ENCODE results near the gene MRPL52. TPM values are rescaled to one million over a fixed set of nuclear protein-coding genes. Genes with fewer than 3 reads are reported as not detected.

Gene MRPL52
- total and polyA plus RNA-seq, 7 experiments from 2014 or later: 32.9 to 189 (median 58.5) TPM

GRCh38 chr14:22882064-22882463, 52.4 kb downstream of the MRPL52 start:
- H3K36me3 ChIP-seq (ENCODE audit: control insufficient read depth in 2 of 3, insufficient read depth in 3 of 3, low read length in 3 of 3): peaks cover 6 to 27% (median 8%) of the 10 kb centered on the region in 3 experiments
- peaks cover 6 to 24% of the 10 kb centered on the region in 2 donors for H3K4me1 ChIP-seq (ENCODE audit: control insufficient read depth in 2 of 2, insufficient read depth in 2 of 2, low read length in 2 of 2)
- no peak overlapping the region for H3K4me3 Mint-ChIP-seq
- H3K4me3 ChIP-seq (ENCODE audit: low read length): no peak overlapping the region
- intact Hi-C loops (cut with micrococcal nuclease): no loop called here
- ChIA-PET CTCF (interaction anchor here (1.1 to 8.0 kb wide), 5 partner anchors 9 to 312 kb away, joined by 3 to 75 read pairs (median 3); partner anchors contain the start of gene LRP10), POLR2A (interaction anchor here (1.2 to 10.6 kb wide), 13 partner anchors 9 to 194 kb away, joined by 3 to 145 read pairs (median 4); partner anchors contain the start of genes LRP10, PRMT5 and RBM23)
- no peaks in the 10 kb centered on the region for H3K9me3 Mint-ChIP-seq
- H3K4me1 Mint-ChIP-seq: peaks cover 14 to 54% (median 48%) of the 10 kb centered on the region in 7 donors
- peaks cover 0 to 18% (median 0%) of the 10 kb centered on the region in 5 donors for H3K27me3 Mint-ChIP-seq
- no peaks in the 10 kb centered on the region for H3K27me3 ChIP-seq (ENCODE audit: control insufficient read depth in 2 of 2, insufficient read depth in 2 of 2, low read length in 2 of 2)
- H3K27ac ChIP-seq (ENCODE audit: low read depth, low read length): peak overlapping the region; percentile 58
- H3K36me3 Mint-ChIP-seq: peaks cover 5 to 19% (median 9%) of the 10 kb centered on the region in 5 donors
- ATAC-seq (no peak), DNase-seq (no peak)
- no peaks in the 10 kb centered on the region for H3K9me3 ChIP-seq (ENCODE audit: control insufficient read depth in 2 of 3, low read length in 3 of 3)
- peak overlapping the region in 7 of 9 donors; percentile 2 to 87 (median 72) for H3K27ac Mint-ChIP-seq

DNA sequence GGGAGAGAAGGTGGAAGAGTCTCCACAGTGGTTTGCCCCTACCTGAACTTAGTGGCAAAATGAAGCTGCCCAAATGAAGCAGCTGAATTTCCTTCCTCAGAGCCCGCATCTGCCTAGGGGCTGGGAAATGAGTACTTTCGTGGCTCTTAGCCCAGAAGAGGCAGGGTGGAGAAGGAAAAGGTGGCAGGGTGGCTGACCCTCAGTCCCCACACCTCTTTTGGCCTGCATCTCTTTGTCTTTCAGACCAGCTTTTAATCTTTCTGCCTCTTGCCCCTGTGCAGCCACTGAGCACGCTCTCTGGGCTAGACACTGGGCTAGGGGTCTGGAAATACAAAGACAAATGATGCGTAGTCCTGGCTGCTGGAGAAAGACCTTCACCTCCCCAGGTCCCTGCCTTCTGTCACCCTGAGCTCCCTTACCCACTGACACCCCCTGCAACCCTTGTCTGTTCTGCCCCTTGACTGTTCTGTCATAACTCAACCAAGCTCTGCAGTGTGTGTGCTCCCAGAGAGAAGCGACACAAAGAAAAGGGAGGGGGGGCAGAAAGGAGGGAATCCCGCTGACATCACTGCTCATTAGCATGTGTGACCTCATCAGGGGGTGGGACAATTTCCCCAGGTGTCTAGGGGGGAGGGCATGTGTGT, 53.0 kb downstream of the MRPL52 start:
- H3K27ac ChIP-seq (ENCODE audit: low read depth, low read length): peak overlapping the region; percentile 58
- DNase-seq: peak in 5 of 9 donors; percentile 12 to 82 (median 37)
- peaks cover 5 to 16% (median 9%) of the 10 kb centered on the region in 5 donors for H3K36me3 Mint-ChIP-seq
- peaks cover 0 to 21% (median 0%) of the 10 kb centered on the region in 5 donors for H3K27me3 Mint-ChIP-seq
- ChIA-PET CTCF (interaction anchor here (0.8 to 8.0 kb wide), 6 partner anchors 10 to 30 kb away, joined by 3 to 75 read pairs (median 3); partner anchors contain the start of gene LRP10), POLR2A (interaction anchor here (0.7 to 10.6 kb wide), 14 partner anchors 10 to 1618 kb away, joined by 3 to 145 read pairs (median 4); partner anchors contain the start of genes LRP10, PRMT5 and RBM23)
- ATAC-seq: peak; percentile 32
- peaks cover 20 to 60% (median 53%) of the 10 kb centered on the region in 7 donors for H3K4me1 Mint-ChIP-seq
- no peaks in the 10 kb centered on the region for H3K9me3 Mint-ChIP-seq
- intact Hi-C loops (cut with micrococcal nuclease): no loop called here
- H3K27ac Mint-ChIP-seq: peak overlapping the region in 8 of 9 donors; percentile 53 to 87 (median 66)
- no peaks in the 10 kb centered on the region for H3K9me3 ChIP-seq (ENCODE audit: control insufficient read depth in 2 of 3, low read length in 3 of 3)
- peak overlapping the region in 3 of 10 donors; percentile 18 to 44 (median 36) for H3K4me3 Mint-ChIP-seq
- no peak overlapping the region for H3K4me3 ChIP-seq (ENCODE audit: low read length)
- H3K36me3 ChIP-seq (ENCODE audit: control insufficient read depth in 2 of 3, insufficient read depth in 3 of 3, low read length in 3 of 3): peaks cover 1 to 21% (median 4%) of the 10 kb centered on the region in 3 experiments
- H3K27me3 ChIP-seq (ENCODE audit: control insufficient read depth in 2 of 2, insufficient read depth in 2 of 2, low read length in 2 of 2): no peaks in the 10 kb centered on the region
- H3K4me1 ChIP-seq (ENCODE audit: control insufficient read depth in 2 of 2, insufficient read depth in 2 of 2, low read length in 2 of 2): peaks cover 12 to 29% of the 10 kb centered on the region in 2 donors

GRCh38 chr14:22883173-22883976, 53.7 kb downstream of the MRPL52 start, which contains the start of gene REM2:
Gene REM2 (plus strand): TSS chr14:22883222. CDS start chr14:22883288, 66 bp downstream.
- ChIA-PET POLR2A (interaction anchor here (0.7 to 10.6 kb wide), 10 partner anchors 11 to 1619 kb away, joined by 3 to 145 read pairs (median 5); partner anchors contain the start of genes HAUS4, LRP10, PRMT5 and RBM23), CTCF (interaction anchor here (0.8 to 8.0 kb wide), 5 partner anchors 11 to 31 kb away, joined by 3 to 75 read pairs (median 3); partner anchors contain the start of gene LRP10)
- H3K4me1 ChIP-seq (ENCODE audit: control insufficient read depth in 2 of 2, insufficient read depth in 2 of 2, low read length in 2 of 2): peaks cover 16 to 36% of the 10 kb centered on the region in 2 donors
- no peaks in the 10 kb centered on the region for H3K27me3 ChIP-seq (ENCODE audit: control insufficient read depth in 2 of 2, insufficient read depth in 2 of 2, low read length in 2 of 2)
- no peak for DNase-seq
- intact Hi-C loops (cut with micrococcal nuclease): no loop called here
- no peak for ATAC-seq
- Mint-ChIP-seq H3K4me3 (peak within 1 kb of the TSS in 5 of 10 donors; percentile 1 to 44 (median 18)), H3K27me3 (peaks cover 0 to 21% (median 0%) of the 10 kb centered on the region in 5 donors), H3K27ac (peak within 1 kb of the TSS; percentile 60 to 96 (median 78)), H3K9me3 (no peaks in the 10 kb centered on the region), H3K36me3 (peaks cover 0 to 9% (median 8%) of the 10 kb centered on the region in 5 donors), H3K4me1 (peaks cover 27 to 67% (median 61%) of the 10 kb centered on the region in 7 donors)
- no peak within 1 kb of the TSS for H3K4me3 ChIP-seq (ENCODE audit: low read length)
- H3K27ac ChIP-seq (ENCODE audit: low read depth, low read length): peak within 1 kb of the TSS; percentile 58
- no peaks in the 10 kb centered on the region for H3K9me3 ChIP-seq (ENCODE audit: control insufficient read depth in 2 of 3, low read length in 3 of 3)
- H3K36me3 ChIP-seq (ENCODE audit: control insufficient read depth in 2 of 3, insufficient read depth in 3 of 3, low read length in 3 of 3): peaks cover 0 to 14% (median 0%) of the 10 kb centered on the region in 3 experiments

GRCh38 chr14:22884076-22884737, 54.5 kb downstream of the MRPL52 start:
- CTCF ChIA-PET: interaction anchor here (1.2 to 8.0 kb wide), 4 partner anchors 11 to 31 kb away, joined by 3 to 75 read pairs (median 6); partner anchors contain the start of gene LRP10

More at GRCh38 chr14:22884076-22884737, 54.5 kb downstream of the MRPL52 start:
- H3K9me3 ChIP-seq (ENCODE audit: control insufficient read depth in 2 of 3, low read length in 3 of 3): no peaks in the 10 kb centered on the region
- intact Hi-C loops (cut with micrococcal nuclease): no loop called here
- Mint-ChIP-seq H3K9me3 (no peaks in the 10 kb centered on the region), H3K4me3 (peak overlapping the region in 1 of 10 donors; percentile 9), H3K4me1 (peaks cover 30 to 69% (median 65%) of the 10 kb centered on the region in 7 donors), H3K27ac (peak overlapping the region; percentile 47 to 96 (median 73)), H3K36me3 (peaks cover 0 to 5% (median 4%) of the 10 kb centered on the region in 5 donors), H3K27me3 (peaks cover 0 to 21% (median 0%) of the 10 kb centered on the region in 5 donors)
- no peak overlapping the region for H3K4me3 ChIP-seq (ENCODE audit: low read length)
- peaks cover 0 to 5% (median 0%) of the 10 kb centered on the region in 3 experiments for H3K36me3 ChIP-seq (ENCODE audit: control insufficient read depth in 2 of 3, insufficient read depth in 3 of 3, low read length in 3 of 3)
- POLR2A ChIA-PET: interaction anchor here (1.0 to 10.6 kb wide), 6 partner anchors 11 to 72 kb away, joined by 3 to 145 read pairs (median 6); partner anchors contain the start of genes HAUS4, LRP10, PRMT5 and RBM23
- DNase-seq (no peak), ATAC-seq (no peak)
- H3K4me1 ChIP-seq (ENCODE audit: control insufficient read depth in 2 of 2, insufficient read depth in 2 of 2, low read length in 2 of 2): peaks cover 19 to 42% of the 10 kb centered on the region in 2 donors
- no peaks in the 10 kb centered on the region for H3K27me3 ChIP-seq (ENCODE audit: control insufficient read depth in 2 of 2, insufficient read depth in 2 of 2, low read length in 2 of 2)
- H3K27ac ChIP-seq (ENCODE audit: low read depth, low read length): no peak overlapping the region
